Measurements from ENCODE around the gene KCNMA1.

Gene KCNMA1

GRCh38 chr10:77172086-77172485 is 465.5 kb downstream of the KCNMA1 start:
- DNase-seq (ENCODE audit: low read depth): no peak
- TF ChIP-seq, protein P1, sequence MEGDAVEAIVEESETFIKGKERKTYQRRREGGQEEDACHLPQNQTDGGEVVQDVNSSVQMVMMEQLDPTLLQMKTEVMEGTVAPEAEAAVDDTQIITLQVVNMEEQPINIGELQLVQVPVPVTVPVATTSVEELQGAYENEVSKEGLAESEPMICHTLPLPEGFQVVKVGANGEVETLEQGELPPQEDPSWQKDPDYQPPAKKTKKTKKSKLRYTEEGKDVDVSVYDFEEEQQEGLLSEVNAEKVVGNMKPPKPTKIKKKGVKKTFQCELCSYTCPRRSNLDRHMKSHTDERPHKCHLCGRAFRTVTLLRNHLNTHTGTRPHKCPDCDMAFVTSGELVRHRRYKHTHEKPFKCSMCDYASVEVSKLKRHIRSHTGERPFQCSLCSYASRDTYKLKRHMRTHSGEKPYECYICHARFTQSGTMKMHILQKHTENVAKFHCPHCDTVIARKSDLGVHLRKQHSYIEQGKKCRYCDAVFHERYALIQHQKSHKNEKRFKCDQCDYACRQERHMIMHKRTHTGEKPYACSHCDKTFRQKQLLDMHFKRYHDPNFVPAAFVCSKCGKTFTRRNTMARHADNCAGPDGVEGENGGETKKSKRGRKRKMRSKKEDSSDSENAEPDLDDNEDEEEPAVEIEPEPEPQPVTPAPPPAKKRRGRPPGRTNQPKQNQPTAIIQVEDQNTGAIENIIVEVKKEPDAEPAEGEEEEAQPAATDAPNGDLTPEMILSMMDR (IDR thresholded peaks at IDR 0.05; ENCODE audit: control insufficient read depth, insufficient read depth, low read depth, low read length, missing control alignments): no peak
- H3K4me3 ChIP-seq (ENCODE audit: control insufficient read depth, low read depth, low read length): no peak overlapping the region

DNA sequence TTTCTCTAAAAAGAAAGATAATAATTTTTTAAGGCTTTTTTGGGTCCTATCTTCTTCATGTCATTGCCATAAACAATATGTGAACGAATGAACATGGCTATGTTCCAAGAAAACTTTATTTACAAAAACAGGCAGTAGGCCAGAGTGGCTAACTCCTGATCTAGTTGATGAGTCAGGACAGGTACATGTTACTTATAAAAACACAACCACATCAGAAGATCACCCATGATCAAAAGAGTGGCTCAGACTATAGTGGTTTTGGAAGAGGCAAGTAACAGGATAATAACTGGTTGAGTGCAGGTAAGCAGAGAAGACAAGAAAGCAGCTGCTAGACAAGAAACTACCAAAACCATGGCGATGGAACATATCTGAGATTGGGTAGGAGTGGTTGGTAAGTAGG is 468.7 kb downstream of the KCNMA1 start:
- DNase-seq (ENCODE audit: low read depth): no peak
- TF ChIP-seq, protein P1 (IDR thresholded peaks at IDR 0.05; ENCODE audit: control insufficient read depth, insufficient read depth, low read depth, low read length, missing control alignments): no peak

DNA sequence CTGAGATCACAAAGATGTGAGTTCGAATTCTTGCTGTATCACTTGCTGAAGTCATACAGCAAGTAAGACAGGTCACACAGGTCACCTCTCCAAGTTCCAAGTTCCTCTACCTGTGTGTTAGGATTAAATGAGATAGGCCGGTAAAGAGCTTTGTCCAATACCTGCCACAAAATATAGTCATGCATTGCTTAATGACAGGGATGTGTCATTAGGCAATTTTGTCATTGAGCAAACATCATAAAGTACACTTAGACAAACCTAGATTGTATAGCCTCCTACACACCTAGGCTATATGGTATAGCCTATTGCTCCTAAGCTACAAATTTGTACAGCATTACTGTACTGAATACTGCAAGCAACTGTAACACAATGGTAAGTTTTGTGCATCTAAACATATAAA is 469.4 kb downstream of the KCNMA1 start:
- H3K4me3 ChIP-seq (ENCODE audit: control insufficient read depth, low read depth, low read length): no peak overlapping the region
- no peak for DNase-seq (ENCODE audit: low read depth)
- TF ChIP-seq, protein P1 (IDR thresholded peaks at IDR 0.05; ENCODE audit: control insufficient read depth, insufficient read depth, low read depth, low read length, missing control alignments): no peak

More for the DNA sequence above, 468.7 kb downstream of the KCNMA1 start:
- H3K4me3 ChIP-seq (ENCODE audit: control insufficient read depth, low read depth, low read length): no peak overlapping the region

- no peak overlapping the region for H3K4me3 ChIP-seq (ENCODE audit: control insufficient read depth, low read depth, low read length)
- TF ChIP-seq, protein P1 (IDR thresholded peaks at IDR 0.05; ENCODE audit: control insufficient read depth, insufficient read depth, low read depth, low read length, missing control alignments): peak; percentile 73
- DNase-seq (ENCODE audit: low read depth): no peak
These were observed 472.0 kb downstream of the KCNMA1 start for GRCh38 chr10:77165445-77166208.

GRCh38 chr10:77164616-77165311 is 472.8 kb downstream of the KCNMA1 start:
- H3K4me3 ChIP-seq (ENCODE audit: control insufficient read depth, low read depth, low read length): no peak overlapping the region
- no peak for DNase-seq (ENCODE audit: low read depth)
- TF ChIP-seq, protein P1 (IDR thresholded peaks at IDR 0.05; ENCODE audit: control insufficient read depth, insufficient read depth, low read depth, low read length, missing control alignments): no peak

DNA sequence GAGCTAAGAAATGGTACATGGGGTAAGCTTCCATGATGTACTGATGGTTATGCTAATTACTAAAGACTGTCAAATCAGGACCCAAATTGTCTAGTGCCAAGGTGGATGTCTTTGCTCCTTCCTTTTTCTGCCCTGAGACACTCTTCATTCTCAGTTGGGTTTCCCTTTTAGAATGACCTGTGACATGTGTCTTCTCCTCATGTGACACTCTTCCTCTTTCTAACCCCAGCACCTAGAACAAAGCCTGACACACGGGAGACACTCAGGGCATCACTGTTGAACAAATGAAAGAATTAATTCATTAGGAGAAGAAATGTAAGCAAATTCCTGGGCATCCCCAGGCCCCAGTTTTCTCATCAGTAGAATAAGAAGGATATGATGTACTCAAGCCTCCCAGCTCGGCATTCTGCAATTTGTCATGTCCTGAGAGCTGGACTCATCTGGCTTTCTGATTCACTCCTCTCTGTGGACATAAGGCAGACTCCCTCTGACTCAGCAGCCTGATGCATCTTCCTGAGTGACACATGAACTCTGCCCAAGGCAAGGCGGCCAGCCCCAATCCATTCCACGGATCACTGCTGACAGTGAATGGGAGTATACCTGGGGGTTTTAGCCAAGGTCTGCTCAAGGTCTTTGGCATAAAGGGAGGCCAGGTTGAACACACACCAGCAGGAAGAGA is 473.8 kb downstream of the KCNMA1 start:
- no peak overlapping the region for H3K4me3 ChIP-seq (ENCODE audit: control insufficient read depth, low read depth, low read length)
- TF ChIP-seq, protein P1 (IDR thresholded peaks at IDR 0.05; ENCODE audit: control insufficient read depth, insufficient read depth, low read depth, low read length, missing control alignments): no peak
- DNase-seq (ENCODE audit: low read depth): peak; percentile 89
